Retinal pigment epithelial cell (primary cell): ENCODE measurements around the gene INSIG2.

Experiments
- DNase-seq: peaks from one replicate; pipeline ENCODE4 v3.0.0-alpha.2; 2010; ENCODE audit warnings: low read depth
- H3K4me3 ChIP-seq: 2 replicates; pipeline ENCODE4 v1.5.1; 2011; ENCODE audit warnings: mild to moderate bottlenecking, low read length, control low read depth, moderate library complexity
- TF ChIP-seq, protein P1 (sequence below): conservative IDR thresholded peaks from 2 replicates; pipeline ENCODE4 v1.5.1; 2011; ENCODE audit warnings: low read depth, low read length, control low read depth, inconsistent platforms

The INSIG2 gene

DNA sequence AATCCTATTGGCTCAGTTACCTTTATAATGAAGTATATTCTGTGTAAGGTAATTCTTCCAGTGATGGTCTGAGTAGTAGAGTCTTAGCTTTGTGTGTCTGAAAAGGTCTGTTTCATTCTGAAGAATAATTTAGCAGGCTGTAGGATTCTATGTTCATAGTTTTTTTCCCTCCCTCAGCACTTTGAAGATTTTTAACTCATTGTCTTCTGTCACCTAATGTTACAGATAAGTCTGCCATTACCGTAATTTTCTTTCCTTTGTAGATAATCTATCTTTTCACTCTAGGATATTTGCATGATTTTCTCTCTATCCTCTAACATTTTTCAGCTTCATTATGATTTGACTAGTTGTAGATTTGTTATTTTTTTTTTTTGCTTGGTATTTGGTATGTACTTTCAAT, 22.7 kb downstream of the INSIG2 start:
- TF ChIP-seq, protein P1, sequence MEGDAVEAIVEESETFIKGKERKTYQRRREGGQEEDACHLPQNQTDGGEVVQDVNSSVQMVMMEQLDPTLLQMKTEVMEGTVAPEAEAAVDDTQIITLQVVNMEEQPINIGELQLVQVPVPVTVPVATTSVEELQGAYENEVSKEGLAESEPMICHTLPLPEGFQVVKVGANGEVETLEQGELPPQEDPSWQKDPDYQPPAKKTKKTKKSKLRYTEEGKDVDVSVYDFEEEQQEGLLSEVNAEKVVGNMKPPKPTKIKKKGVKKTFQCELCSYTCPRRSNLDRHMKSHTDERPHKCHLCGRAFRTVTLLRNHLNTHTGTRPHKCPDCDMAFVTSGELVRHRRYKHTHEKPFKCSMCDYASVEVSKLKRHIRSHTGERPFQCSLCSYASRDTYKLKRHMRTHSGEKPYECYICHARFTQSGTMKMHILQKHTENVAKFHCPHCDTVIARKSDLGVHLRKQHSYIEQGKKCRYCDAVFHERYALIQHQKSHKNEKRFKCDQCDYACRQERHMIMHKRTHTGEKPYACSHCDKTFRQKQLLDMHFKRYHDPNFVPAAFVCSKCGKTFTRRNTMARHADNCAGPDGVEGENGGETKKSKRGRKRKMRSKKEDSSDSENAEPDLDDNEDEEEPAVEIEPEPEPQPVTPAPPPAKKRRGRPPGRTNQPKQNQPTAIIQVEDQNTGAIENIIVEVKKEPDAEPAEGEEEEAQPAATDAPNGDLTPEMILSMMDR: no peak
- H3K4me3 ChIP-seq: no peak overlapping the region
- DNase-seq: no peak

- peak; percentile 86 for DNase-seq
- TF ChIP-seq, protein P1: no peak
- no peak overlapping the region for H3K4me3 ChIP-seq
These were observed 24.6 kb downstream of the INSIG2 start for GRCh38 chr2:118112771-118113334.

DNA sequence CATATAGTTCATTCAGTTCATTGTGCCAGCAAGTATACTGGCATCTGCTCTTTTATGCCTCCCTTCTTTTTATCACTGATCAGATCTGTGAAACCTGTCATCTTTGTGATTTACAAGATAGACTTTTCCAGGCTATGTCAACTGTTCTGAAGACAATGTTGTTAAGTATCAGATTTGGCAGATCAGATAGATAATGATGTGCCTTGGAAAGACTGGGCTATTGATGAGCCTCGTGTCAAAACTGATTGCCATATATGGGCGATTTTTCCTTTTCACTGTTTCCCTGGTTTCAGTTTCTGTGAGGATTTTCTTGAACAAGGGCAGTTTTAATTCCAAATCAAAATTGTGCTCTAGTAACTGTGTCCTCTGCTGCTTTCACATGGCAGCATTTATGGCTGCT, 26.6 kb downstream of the INSIG2 start:
- DNase-seq: no peak
- TF ChIP-seq, protein P1: no peak
- H3K4me3 ChIP-seq: no peak overlapping the region

- DNase-seq: no peak
- H3K4me3 ChIP-seq: no peak overlapping the region
- TF ChIP-seq, protein P1: no peak
These were observed 27.5 kb downstream of the INSIG2 start for GRCh38 chr2:118115761-118116160.

GRCh38 chr2:118118479-118118878, 30.2 kb downstream of the INSIG2 start:
- TF ChIP-seq, protein P1: no peak
- H3K4me3 ChIP-seq: no peak overlapping the region
- DNase-seq: no peak

- DNase-seq: no peak
- no peak overlapping the region for H3K4me3 ChIP-seq
- TF ChIP-seq, protein P1: no peak
These were observed 31.0 kb downstream of the INSIG2 start for GRCh38 chr2:118119158-118119727.

GRCh38 chr2:118119761-118120400, 31.6 kb downstream of the INSIG2 start:
- TF ChIP-seq, protein P1: no peak
- H3K4me3 ChIP-seq: no peak overlapping the region
- DNase-seq: no peak
